Mononuclear cell (primary cell): ENCODE results near the gene SIAH3. TPM values are rescaled to one million over a fixed set of nuclear protein-coding genes. Genes with fewer than 3 reads are reported as not detected.

Experiments
- H3K27me3 ChIP-seq: 2 replicates; pipeline ENCODE4 v1.6.0; 2011; ENCODE audit warnings: low read length, control low read depth; ENCODE audit not compliant: insufficient read depth
- H3K4me1 ChIP-seq: 2 replicates; pipeline ENCODE4 v1.5.1; 2011; ENCODE audit warnings: mild to moderate bottlenecking, low read length, control low read depth; ENCODE audit not compliant: insufficient read depth
- H3K4me3 ChIP-seq: 2 replicates; pipeline ENCODE4 v1.5.1; 2011; ENCODE audit warnings: mild to moderate bottlenecking, low read length, moderate library complexity
- H3K9me3 ChIP-seq: 2 replicates; pipeline ENCODE4 v1.5.1; 2011; ENCODE audit warnings: low read depth, mild to moderate bottlenecking, control low read depth, low read length
- total RNA-seq: library from RNA; depleted of rRNA; stranded (reverse); fragments of >200 nt; gene quantifications from one replicate; pipeline ENCODE4 v1.2.3, GENCODE V29; 2012

The SIAH3 gene, protein sequence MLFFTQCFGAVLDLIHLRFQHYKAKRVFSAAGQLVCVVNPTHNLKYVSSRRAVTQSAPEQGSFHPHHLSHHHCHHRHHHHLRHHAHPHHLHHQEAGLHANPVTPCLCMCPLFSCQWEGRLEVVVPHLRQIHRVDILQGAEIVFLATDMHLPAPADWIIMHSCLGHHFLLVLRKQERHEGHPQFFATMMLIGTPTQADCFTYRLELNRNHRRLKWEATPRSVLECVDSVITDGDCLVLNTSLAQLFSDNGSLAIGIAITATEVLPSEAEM
- 0.31 TPM for total RNA-seq

DNA sequence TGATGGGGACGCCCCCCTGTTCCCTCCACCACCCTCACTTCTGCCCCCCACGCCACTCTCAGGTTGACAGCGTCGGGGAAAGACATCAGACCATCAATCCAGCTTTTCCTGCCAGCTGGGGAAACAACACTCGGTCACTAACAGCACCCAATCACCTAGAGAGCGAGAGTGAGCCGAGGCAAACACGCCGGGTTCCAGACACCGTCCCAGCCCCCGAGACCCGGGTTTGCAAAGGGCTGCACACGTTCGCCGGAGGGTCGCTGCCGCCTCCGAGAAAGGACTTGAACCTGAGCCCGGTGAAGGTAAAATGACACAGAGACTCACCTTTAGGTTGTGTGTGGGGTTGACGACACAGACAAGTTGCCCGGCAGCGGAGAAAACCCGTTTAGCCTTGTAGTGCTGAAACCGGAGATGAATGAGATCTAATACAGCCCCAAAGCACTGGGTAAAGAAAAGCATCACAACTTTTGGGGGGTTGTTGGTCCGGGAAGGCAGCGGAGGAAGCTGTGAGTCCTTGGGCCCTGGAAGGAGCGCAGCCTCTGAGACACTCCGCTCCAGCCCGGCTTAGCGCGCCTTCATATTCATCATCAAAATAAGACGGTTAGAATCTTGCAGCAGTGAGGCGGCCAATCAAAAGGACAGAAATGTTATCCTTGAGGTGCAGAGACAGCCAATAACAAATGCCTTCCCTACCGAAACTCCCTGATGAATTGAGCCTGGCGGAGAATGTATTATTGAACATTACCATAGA, at the start of gene SIAH3:
SIAH3 (minus strand) TSS at position 583 of the 751 bp plus-strand sequence; CDS start at position 459, 124 bp downstream.
- H3K4me3 ChIP-seq = peak within 1 kb of the TSS; percentile 14
- H3K27me3 ChIP-seq = peaks cover 49% of the 10 kb centered on the region
- H3K9me3 ChIP-seq = peaks cover 12% of the 10 kb centered on the region
- H3K4me1 ChIP-seq = peaks cover 45% of the 10 kb centered on the region

DNA sequence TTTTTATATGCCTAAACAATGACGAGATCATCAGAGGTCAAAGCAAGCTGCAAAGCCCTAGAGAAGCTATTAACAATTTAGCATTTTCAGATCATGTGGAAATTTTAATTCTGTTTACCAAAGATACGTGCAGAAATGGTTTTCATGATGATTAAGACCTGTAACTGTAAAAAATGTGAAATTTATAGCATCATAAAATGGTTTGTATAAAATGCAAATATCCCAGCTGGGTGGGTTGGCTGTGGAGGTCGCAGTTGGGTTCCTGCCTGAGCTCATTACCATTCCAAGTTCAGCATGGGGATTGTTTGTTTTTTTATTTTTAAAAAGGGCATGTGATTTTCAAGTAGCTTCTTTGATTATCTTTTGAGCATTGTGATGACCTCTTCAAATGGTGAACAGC, 47.9 kb upstream of the SIAH3 start:
- Histone ChIP-seq H3K4me3 (no peak overlapping the region), H3K27me3 (peaks cover 2% of the 10 kb centered on the region), H3K4me1 (no peaks in the 10 kb centered on the region), H3K9me3 (no peaks in the 10 kb centered on the region)

DNA sequence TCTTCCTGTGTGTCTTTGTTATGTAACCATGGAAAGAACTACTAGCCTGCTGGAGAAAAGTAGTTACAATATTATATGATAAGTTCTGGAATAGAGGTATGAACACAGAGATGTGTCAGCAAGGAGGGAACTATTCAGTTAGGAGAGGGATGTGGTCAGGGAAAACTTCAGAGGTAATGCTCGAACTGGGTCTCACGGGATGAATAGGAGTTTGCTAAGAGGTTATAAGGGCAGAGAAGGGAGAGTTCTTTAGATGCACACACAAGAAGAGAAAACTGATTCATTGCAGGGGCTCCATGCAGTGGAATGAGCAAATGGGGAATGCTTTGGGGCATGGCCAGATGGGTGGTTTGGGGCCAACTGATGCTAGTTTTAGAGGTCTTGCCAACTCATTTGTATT, 46.0 kb upstream of the SIAH3 start:
- Histone ChIP-seq H3K4me3 (no peak overlapping the region), H3K9me3 (no peaks in the 10 kb centered on the region), H3K27me3 (peaks cover 2% of the 10 kb centered on the region), H3K4me1 (no peaks in the 10 kb centered on the region)

DNA sequence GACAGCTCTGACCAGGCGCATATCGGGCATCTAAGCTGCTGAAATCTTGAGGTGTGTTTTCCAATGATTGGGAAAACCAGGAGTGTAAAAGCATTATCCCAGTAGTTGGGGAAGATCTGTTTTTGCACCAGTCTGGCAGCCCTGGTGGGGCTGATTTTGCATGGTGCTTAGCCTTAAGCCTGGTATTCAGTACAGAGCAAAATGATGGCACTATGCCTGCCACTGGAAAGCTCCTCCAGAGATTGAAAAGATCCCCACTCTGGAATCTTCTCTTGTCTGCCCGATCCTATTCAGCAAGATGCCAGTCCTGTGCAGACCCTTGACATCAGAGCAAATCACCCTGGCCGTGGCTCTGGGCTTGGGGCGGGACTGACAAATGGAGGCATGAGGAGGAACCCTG, 44.7 kb upstream of the SIAH3 start:
- Histone ChIP-seq H3K9me3 (no peaks in the 10 kb centered on the region), H3K4me1 (no peaks in the 10 kb centered on the region)

DNA sequence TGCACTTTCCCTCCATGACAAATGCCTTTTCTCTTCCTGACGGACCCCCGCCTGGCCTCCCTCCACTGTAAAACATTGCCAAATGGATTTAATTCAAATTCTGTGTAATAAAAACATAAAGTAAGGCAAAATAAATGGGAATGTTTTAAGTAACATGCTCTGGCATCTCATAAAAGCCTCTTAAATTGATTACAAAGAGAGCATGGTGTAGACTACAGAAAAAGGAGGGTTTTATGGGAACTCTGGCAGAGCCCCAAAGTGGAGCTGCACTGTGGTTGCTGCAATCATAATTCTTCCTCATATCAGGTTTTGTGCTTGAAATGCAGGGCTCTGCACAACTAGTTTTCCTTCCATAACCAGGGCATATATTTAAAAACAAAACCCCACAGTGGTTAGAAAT, 44.3 kb upstream of the SIAH3 start:
- no peak overlapping the region for H3K4me3 ChIP-seq
- peaks cover 2% of the 10 kb centered on the region for H3K27me3 ChIP-seq
- H3K9me3 ChIP-seq = no peaks in the 10 kb centered on the region
- H3K4me1 ChIP-seq = no peaks in the 10 kb centered on the region

More for the DNA sequence above, 44.7 kb upstream of the SIAH3 start:
- Histone ChIP-seq H3K4me3 (no peak overlapping the region), H3K27me3 (peaks cover 2% of the 10 kb centered on the region)

DNA sequence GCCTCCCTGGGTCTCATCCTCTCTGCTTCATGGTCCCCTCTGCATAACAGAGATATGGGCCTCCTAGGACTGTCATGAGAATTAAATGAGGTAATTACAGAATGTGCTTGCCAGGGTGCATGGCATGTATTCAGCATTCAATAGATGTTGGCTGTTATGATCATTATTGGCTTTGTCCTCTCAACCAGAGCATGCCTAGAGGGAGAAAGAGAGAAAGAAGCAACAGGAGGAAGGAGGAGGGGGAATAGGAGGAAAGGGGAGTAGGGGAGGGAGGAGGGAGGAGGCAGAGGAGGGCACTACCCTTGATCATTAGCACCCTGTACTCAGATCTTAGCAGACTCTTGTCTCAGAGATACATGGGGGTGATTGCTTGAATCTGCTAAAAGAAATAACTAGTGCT, 41.0 kb upstream of the SIAH3 start:
- Histone ChIP-seq H3K4me3 (no peak overlapping the region), H3K4me1 (no peaks in the 10 kb centered on the region), H3K9me3 (no peaks in the 10 kb centered on the region), H3K27me3 (no peaks in the 10 kb centered on the region)

DNA sequence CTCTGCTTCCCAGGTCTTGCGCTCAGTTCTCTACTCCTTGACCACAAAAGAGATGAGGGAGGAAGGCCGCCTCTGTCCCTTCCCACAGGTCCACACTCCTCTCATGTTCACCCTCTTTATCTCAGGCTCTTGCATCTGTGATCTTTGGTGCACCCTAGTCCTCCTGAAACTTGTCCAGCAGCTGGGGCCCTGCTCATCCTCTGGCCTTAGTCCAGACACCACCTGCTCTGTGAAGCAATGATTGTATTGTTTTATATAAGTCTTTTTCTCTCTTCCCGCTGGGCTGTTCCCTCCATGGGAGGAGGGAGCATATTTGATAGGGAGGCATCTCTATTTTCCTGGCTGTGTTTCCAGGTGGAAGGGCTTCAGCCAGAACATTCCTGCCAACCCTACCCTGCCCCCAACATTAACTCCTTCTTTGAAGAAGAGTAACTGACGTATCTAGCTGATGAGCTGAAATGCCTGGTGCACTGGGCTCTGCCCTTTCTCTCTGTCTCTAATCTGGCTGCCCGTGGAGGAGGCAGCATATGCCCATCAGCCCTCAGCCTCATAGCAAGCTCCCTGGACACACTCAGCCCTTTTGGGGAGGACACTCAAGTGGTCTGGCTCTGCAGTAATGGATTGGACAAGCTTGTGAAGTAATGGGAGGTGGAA, 38.2 kb upstream of the SIAH3 start:
- H3K27me3 ChIP-seq = no peaks in the 10 kb centered on the region
- no peak overlapping the region for H3K4me3 ChIP-seq
- H3K9me3 ChIP-seq = no peaks in the 10 kb centered on the region
- H3K4me1 ChIP-seq = no peaks in the 10 kb centered on the region

DNA sequence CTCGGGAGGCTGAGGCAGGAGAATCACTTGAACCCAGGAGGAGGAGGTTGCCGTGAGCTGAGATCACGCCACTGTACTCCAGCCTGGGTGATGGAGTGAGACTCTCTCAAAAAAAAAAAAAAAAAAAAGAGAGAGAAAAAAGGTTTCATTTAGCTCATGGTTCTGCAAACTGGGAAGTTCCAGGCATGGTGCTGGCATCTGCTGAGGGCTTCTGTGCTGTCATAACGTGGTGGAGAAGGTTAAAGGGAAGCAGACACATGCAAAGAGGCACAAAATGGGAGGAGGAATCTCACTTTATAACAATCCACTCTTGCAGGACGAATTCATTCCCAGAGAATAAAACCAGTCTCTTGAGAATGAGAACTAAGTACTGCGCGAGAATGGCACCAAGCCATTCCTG, 34.9 kb upstream of the SIAH3 start:
- no peaks in the 10 kb centered on the region for H3K9me3 ChIP-seq
- no peak overlapping the region for H3K4me3 ChIP-seq
- H3K27me3 ChIP-seq = no peaks in the 10 kb centered on the region
- H3K4me1 ChIP-seq = no peaks in the 10 kb centered on the region

DNA sequence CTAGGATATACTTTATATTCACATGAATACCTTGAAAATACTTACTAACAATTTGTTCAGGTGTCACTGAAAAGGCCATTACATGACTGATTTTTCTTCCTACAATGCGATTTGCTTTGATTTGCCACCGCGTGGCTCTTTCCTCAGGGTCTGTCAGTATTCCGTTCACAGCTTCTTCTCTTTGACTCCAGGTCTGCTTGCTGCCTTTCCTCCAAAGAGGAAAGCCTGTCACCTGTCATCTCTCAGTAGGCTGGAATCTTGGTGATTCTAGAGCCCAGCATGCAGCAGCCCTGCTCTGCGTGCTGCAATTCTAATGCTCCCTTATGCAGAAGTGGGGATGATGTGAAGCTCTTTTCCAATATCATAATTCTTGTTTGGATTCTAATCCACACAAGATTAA, 33.6 kb upstream of the SIAH3 start:
- Histone ChIP-seq H3K27me3 (no peaks in the 10 kb centered on the region), H3K9me3 (no peaks in the 10 kb centered on the region), H3K4me3 (no peak overlapping the region), H3K4me1 (no peaks in the 10 kb centered on the region)

DNA sequence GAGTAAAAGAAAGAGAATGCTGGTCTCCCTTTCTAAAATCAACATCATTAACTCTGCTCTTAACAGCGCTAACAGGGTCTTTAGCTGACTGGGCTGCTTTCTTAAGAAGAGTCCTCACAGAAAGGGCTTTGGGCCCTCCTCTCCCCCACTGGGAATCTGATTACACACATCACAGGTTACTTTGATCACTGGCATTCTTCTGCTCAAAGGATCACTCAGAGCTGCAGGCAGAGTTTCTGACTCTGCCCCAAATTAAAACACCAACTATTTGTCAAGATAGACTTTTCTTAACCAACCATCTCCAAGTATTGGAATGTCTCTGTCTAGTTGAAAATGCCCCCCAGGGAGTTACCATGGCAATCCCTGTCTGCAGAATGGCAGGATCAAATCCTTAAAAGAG, 31.1 kb upstream of the SIAH3 start:
- Histone ChIP-seq H3K4me1 (no peaks in the 10 kb centered on the region), H3K4me3 (no peak overlapping the region), H3K9me3 (no peaks in the 10 kb centered on the region), H3K27me3 (no peaks in the 10 kb centered on the region)

DNA sequence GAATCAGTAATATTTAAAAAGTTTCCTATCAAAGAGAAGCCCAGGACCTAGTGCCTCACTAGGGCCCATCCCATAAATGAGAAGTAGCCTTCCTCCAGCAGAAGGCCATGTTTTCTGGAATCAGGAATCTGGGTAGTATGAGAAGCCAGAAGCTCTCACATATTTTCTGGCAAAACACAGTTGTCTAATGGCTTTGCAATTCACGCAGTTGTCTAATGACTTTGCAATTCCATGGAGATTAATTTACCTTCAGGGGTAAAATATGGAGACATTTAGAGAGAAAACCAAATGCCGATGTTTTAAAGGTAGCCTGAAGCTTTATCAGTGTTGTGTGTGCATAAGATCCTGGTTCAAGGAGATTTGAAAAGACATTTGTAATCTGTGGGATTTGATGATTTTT, 29.8 kb upstream of the SIAH3 start:
- H3K9me3 ChIP-seq = no peaks in the 10 kb centered on the region
- no peaks in the 10 kb centered on the region for H3K4me1 ChIP-seq
- H3K27me3 ChIP-seq = no peaks in the 10 kb centered on the region
- H3K4me3 ChIP-seq = no peak overlapping the region

DNA sequence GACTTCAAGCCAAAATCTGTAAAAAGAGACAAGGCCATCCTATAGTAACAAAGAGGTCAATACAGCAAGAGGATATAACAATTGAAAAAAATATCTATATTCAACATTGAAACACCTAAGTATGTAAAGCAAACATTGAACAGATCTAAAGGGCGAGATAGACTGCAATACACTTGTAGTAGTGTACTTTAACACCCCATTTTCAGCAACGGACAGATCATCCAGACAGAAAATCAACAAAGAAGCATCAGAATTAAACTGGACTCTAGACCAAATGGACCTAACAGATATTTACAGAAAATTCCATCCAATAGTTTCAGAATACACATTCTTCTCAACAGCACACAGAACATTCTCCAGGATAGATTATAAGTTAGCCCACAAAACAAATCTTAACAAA, 28.7 kb upstream of the SIAH3 start:
- no peaks in the 10 kb centered on the region for H3K4me1 ChIP-seq
- H3K4me3 ChIP-seq = no peak overlapping the region
- no peaks in the 10 kb centered on the region for H3K27me3 ChIP-seq
- H3K9me3 ChIP-seq = no peaks in the 10 kb centered on the region

DNA sequence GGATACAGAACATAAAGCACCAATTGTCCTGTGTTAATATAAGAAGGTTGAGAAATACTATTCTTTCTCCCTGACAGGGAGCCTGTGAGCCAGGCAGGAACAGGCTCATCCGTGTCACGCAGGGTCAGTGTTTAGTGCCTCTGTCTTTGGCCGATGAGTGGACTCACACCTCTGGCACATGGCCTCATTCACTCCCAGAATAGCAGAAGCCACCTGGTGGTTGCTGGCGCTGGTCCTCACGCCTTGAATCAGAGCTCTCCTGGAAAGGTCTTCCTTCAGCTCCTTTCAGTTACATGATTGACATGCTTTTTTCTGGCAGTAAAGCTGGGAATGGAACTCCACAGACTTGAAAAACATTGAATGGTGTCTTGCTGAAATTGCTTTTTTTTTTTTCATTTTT, 28.1 kb upstream of the SIAH3 start:
- Histone ChIP-seq H3K4me3 (no peak overlapping the region), H3K9me3 (no peaks in the 10 kb centered on the region), H3K4me1 (no peaks in the 10 kb centered on the region), H3K27me3 (no peaks in the 10 kb centered on the region)

DNA sequence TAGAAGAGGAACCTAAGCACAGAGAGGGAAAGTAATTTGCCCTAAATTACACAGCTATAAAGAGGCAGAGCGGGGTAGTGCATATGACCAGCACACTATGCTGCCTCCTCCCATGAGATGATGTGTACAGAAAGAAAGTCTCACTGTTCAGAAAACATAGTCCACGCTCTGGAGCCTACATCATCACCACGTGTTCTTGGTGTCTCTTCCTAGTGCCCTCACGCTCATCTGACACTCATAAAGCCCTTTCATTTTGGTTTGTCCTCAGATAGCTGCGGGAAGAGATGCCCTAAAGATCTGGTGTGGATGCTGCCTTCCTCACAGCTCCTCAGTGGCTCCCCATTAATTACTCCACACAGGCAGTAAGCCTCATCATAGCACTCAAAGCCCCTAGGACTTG, 27.4 kb upstream of the SIAH3 start:
- Histone ChIP-seq H3K4me1 (no peaks in the 10 kb centered on the region), H3K27me3 (no peaks in the 10 kb centered on the region), H3K4me3 (no peak overlapping the region)

DNA sequence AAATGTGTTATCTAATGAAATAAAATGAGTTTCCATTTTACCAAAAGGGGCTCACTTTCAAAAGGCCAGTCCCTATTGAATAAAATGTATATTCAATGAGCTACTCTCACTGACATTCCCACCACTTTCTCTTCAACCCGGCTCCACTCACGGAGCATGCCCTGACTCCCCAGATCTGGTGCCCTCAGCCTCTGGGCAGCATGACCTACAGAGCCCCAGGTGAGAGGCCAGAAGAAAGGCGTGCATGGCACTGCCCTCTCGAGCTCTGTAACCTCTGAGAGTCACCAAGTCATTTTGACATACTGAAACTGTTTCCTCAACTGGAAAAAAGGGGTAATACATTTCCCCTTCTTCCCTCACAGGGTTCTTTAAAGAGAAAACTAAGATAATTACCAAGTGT, 25.2 kb upstream of the SIAH3 start:
- no peak overlapping the region for H3K4me3 ChIP-seq
- no peaks in the 10 kb centered on the region for H3K4me1 ChIP-seq
- H3K9me3 ChIP-seq = no peaks in the 10 kb centered on the region
- no peaks in the 10 kb centered on the region for H3K27me3 ChIP-seq

More for the DNA sequence above, 27.4 kb upstream of the SIAH3 start:
- H3K9me3 ChIP-seq = no peaks in the 10 kb centered on the region
